Measurements from ENCODE around the gene CTXN3.

- TF ChIP-seq EP300 (IDR thresholded peaks at IDR 0.05) = no peak
- TF ChIP-seq POLR2AphosphoS5 (IDR thresholded peaks at IDR 0.05) = no peak
- no peak for TF ChIP-seq CTCF (IDR thresholded peaks at IDR 0.05)
Observed at GRCh38 chr5:127612441-127613141, 36.3 kb upstream of the CTXN3 start.
